Neural progenitor cell (in vitro differentiated cells): Measurements from ENCODE around the gene LPCAT3.

Experiments used
- CTCF ChIP-seq: fragments of 200-600 bp; sonication (generic); IDR thresholded peaks from 2 replicates; pipeline ENCODE4 v1.5.1; 2017; ENCODE audit warnings: antibody characterized with exemption, mild to moderate bottlenecking
- EZH2 ChIP-seq: fragments of 200-600 bp; sonication (generic); IDR thresholded peaks from 2 replicates; pipeline ENCODE4 v1.6.1; 2017; ENCODE audit warnings: antibody characterized with exemption, mild to moderate bottlenecking, moderate library complexity
- EZH2phosphoT487 ChIP-seq: fragments of 200-600 bp; sonication (generic); IDR thresholded peaks from 2 replicates; pipeline ENCODE4 v1.6.1; 2017; ENCODE audit warnings: antibody characterized with exemption

GRCh38 chr12:7061138-7061537 lies 42.9 kb upstream of the LPCAT3 start:
- TF ChIP-seq CTCF (no peak), EZH2phosphoT487 (no peak), EZH2 (no peak)
